CD4-positive, alpha-beta T cell treated with Interleukin-4 for 4 hours (primary cell): ENCODE results near the gene YWHAB.
"Not testable (repeated sequence)": the region's sequence is repeated elsewhere in the genome, so short reads cannot be mapped to it uniquely, and the experiment has no call there.

Source experiments
- DNase-seq: peaks from one replicate; pipeline ENCODE4 v3.0.0-alpha.2; 2020

The YWHAB gene

GRCh38 chr20:44869471-44869870 lies 16.0 kb upstream of the YWHAB start:
- DNase-seq = no peak

- not testable (repeated sequence) for DNase-seq
Measured at GRCh38 chr20:44882360-44882759, 3.1 kb upstream of the YWHAB start.

- no peak for DNase-seq
Measured at GRCh38 chr20:44883214-44883902, 2.1 kb upstream of the YWHAB start.

- no peak for DNase-seq
Measured at GRCh38 chr20:44884907-44885391, 556 bp upstream of the YWHAB start.

GRCh38 chr20:44886266-44886651 lies 754 bp downstream of the YWHAB start:
- no peak for DNase-seq

GRCh38 chr20:44886828-44887227 lies 1.3 kb downstream of the YWHAB start:
- DNase-seq = no peak

GRCh38 chr20:44887466-44887865 lies 2.0 kb downstream of the YWHAB start:
- DNase-seq = no peak

- DNase-seq = no peak
Measured at GRCh38 chr20:44888226-44889103, 3.0 kb downstream of the YWHAB start.

GRCh38 chr20:44891826-44892225 lies 6.3 kb downstream of the YWHAB start:
- no peak for DNase-seq

- no peak for DNase-seq
Measured at GRCh38 chr20:44894959-44895358, 9.5 kb downstream of the YWHAB start.

- DNase-seq = no peak
Measured at GRCh38 chr20:44896583-44896982, 11.1 kb downstream of the YWHAB start.

GRCh38 chr20:44897133-44897532 lies 11.6 kb downstream of the YWHAB start:
- DNase-seq = no peak

- DNase-seq = no peak
Measured at GRCh38 chr20:44900231-44900854, 14.8 kb downstream of the YWHAB start.

GRCh38 chr20:44901974-44902373 lies 16.5 kb downstream of the YWHAB start:
- DNase-seq = no peak

GRCh38 chr20:44904377-44904776 lies 18.9 kb downstream of the YWHAB start:
- DNase-seq = no peak

- no peak for DNase-seq
Measured at GRCh38 chr20:44908987-44909871, 23.7 kb downstream of the YWHAB start.

- peak; percentile 63 for DNase-seq
Measured at GRCh38 chr20:44909872-44910689, 24.6 kb downstream of the YWHAB start, which contains the start of gene PABPC1L. PABPC1L (plus strand) TSS chr20:44910060; CDS start chr20:44910144, 84 bp downstream.

GRCh38 chr20:44910690-44911262 lies 25.3 kb downstream of the YWHAB start:
- DNase-seq = no peak

GRCh38 chr20:44911264-44911921 lies 25.9 kb downstream of the YWHAB start:
- DNase-seq = peak; percentile 35

GRCh38 chr20:44912189-44912588 lies 26.7 kb downstream of the YWHAB start:
- no peak for DNase-seq

GRCh38 chr20:44914924-44915323 lies 29.4 kb downstream of the YWHAB start:
- no peak for DNase-seq
